ENCODE data around the gene IFRD2.

DNA sequence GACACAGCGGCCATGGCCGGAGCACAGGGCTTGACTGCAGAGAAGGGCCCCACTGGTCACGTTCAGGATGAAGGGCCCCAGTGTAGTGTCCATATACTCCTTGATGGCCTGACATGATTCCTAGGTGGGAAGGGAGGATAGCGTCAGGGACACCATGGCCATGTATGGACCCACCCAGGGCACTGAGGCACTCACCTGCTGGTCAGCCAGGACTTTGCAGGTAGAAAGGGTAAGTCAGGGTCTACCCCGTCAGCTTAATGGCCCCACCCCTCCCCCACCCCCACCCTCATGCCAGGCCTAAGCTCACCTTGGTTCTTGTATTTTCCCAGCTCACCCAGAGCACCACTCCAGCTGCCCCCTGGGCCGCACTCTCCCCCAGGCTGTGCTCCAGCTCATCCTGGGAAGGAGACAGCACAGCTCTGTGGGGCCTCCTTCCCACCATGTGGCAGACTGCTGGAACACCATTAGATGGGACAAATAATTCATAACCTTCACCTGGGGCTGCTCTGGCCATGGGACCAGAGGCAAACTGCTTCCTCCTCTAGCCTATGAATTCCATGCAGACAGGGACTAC, 8.5 kb upstream of the IFRD2 start:
- TF ChIP-seq ELF1 (IDR thresholded peaks at IDR 0.05) (no peak), EP300 (IDR thresholded peaks at IDR 0.05; ENCODE audit: borderline replicate concordance in 1 of 2, low read depth in 1 of 2, low read length in 1 of 2) (no peak)
- TF ChIP-seq, protein P1, sequence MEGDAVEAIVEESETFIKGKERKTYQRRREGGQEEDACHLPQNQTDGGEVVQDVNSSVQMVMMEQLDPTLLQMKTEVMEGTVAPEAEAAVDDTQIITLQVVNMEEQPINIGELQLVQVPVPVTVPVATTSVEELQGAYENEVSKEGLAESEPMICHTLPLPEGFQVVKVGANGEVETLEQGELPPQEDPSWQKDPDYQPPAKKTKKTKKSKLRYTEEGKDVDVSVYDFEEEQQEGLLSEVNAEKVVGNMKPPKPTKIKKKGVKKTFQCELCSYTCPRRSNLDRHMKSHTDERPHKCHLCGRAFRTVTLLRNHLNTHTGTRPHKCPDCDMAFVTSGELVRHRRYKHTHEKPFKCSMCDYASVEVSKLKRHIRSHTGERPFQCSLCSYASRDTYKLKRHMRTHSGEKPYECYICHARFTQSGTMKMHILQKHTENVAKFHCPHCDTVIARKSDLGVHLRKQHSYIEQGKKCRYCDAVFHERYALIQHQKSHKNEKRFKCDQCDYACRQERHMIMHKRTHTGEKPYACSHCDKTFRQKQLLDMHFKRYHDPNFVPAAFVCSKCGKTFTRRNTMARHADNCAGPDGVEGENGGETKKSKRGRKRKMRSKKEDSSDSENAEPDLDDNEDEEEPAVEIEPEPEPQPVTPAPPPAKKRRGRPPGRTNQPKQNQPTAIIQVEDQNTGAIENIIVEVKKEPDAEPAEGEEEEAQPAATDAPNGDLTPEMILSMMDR (IDR thresholded peaks at IDR 0.05), result no peak

Measured in SK-N-SH (cell line).